Loucy (cell line): Measurements from ENCODE around the gene MMEL1.

ENCODE experiments used
- EZH2phosphoT487 ChIP-seq: fragments of 200-600 bp; IDR thresholded peaks from 2 replicates; pipeline ENCODE4 v1.6.1; 2018; ENCODE audit warnings: antibody characterized with exemption, mild to moderate bottlenecking, moderate library complexity, borderline replicate concordance
- TF ChIP-seq, protein P1 (sequence below): fragments of 200-600 bp; sonication (generic); conservative IDR thresholded peaks from 2 replicates; pipeline ENCODE4 v1.5.1; 2014; ENCODE audit warnings: mild to moderate bottlenecking, antibody characterized with exemption, low read length

DNA sequence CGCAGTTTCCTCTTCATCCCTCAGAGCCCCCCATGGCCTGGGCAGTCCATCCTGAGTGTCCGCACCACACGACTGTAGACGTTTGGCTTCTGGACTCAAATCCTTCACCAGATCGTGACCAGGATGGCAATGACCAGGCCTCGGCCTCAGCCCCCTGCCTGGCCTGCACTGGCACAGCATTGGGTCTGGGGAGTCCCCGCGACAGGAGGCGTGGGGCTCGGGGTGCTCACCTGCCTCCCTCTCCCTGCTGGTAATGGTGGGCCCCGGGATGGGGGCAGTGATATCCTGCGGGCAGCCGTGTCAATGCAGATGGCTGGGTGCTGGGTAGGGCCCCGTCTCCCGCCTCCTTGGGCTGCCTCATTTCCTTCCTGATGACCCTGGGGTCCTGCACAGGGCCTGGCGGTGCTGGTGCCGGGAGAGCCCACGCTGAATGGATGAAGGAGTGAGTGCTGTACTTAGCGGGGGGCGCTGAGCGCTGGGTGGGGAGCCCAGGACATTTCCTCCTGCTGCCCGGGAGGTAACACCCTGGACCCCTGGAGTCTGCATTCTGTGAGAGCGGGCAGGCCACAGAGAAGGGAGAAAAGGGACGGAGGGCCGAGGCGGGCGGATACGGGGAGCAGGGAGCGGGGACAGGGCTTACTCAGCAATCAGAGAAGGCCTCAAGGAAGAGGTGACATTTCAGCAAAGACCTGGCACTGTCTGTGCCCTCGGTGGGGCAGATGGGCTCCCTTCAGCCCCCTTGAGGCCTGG is 78.8 kb downstream of the MMEL1 start:
- TF ChIP-seq, protein P1, sequence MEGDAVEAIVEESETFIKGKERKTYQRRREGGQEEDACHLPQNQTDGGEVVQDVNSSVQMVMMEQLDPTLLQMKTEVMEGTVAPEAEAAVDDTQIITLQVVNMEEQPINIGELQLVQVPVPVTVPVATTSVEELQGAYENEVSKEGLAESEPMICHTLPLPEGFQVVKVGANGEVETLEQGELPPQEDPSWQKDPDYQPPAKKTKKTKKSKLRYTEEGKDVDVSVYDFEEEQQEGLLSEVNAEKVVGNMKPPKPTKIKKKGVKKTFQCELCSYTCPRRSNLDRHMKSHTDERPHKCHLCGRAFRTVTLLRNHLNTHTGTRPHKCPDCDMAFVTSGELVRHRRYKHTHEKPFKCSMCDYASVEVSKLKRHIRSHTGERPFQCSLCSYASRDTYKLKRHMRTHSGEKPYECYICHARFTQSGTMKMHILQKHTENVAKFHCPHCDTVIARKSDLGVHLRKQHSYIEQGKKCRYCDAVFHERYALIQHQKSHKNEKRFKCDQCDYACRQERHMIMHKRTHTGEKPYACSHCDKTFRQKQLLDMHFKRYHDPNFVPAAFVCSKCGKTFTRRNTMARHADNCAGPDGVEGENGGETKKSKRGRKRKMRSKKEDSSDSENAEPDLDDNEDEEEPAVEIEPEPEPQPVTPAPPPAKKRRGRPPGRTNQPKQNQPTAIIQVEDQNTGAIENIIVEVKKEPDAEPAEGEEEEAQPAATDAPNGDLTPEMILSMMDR: no peak
- TF ChIP-seq EZH2phosphoT487: no peak
